ELR (cell line): ENCODE results near the gene TMEM171.

Experiments used
- DNase-seq: peaks from one replicate; pipeline ENCODE4 v3.0.0-alpha.2; 2015; ENCODE audit warnings: low read depth

The TMEM171 gene

DNA sequence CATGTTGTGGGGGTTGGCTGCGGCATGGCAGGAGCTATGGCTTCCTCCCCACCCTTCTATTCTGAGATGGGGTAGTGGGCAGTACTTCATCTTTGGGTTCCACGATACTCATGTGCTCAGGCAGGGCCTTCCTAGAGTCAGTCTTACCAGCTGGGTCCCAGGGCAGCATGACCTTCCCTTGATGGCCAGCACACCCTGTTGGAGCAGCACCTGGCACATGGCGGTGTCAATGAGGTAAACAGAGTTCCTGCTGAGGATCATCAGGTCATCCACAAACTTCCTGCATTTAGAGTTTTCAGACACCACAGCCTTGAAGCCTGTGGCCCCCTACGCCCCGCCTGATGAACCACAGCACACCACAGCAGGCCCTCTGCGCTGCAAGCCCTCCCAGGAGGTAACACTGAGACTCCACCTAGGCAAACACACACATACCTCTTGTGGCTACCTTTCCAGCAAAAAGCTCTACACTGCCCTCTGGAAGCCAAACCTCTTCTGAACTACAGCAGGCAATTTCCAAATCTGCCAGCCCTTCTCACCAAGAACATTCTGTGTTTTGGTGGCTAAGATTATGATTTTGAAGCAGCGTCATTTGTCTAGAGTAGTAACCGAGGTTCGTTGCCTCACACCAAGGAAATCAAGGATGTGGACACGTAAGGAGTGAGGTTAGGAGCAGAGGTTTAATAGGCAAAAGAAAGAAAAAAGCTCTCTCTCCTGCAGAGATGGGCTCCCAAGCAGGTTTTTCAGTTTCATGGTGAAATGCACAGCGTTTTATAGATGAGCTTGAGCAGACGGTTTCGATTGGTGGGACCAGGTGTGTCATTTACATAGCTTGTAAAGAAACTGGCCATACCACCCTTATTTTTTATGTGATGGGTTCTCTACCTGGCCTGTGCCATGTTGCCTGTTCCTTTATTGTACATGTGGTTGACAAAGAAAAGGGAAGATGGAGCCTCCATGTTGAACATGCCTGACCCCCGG, 32.3 kb downstream of the TMEM171 start:
- no peak for DNase-seq

GRCh38 chr5:73153513-73153912, 33.1 kb downstream of the TMEM171 start:
- DNase-seq: no peak

DNA sequence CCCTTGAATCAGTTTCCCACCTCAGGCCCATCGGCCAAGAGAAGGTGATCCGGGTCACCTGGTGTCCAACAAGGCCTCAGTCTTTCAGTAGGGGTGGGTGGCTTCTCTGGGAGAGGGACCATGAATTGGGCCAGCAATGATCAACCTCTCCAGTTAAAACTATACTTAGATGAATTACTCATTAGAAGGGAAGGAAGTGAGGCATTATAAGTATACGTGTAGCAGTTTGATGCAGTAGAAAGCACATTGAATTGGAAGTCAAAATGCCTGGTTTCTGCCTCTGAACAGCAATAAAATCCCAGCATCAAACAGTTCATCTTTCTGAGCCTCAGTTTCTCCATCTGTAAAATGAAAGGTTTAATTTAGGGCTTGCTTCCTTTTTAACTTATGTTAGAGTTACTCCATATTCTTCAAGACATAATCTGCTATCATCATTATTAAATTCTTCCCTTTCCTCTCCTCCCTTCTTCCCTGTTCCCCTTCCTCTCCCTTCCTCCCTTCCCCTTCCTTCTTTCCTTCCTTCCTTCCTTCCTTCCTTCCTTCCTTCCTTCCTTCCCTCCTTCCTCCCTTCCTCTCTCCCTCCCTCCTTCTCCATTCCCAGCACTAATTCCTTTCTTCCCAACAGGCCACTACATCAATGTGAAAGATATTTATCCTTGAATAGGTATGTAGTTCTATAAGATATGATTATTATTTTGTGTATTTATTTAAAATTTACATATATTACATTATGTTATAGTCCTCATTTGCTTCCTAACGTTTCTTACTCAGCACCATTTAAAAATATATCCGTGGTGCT, 34.0 kb downstream of the TMEM171 start:
- peak; percentile 47 for DNase-seq

GRCh38 chr5:73155271-73156222, 35.2 kb downstream of the TMEM171 start:
- DNase-seq: no peak

DNA sequence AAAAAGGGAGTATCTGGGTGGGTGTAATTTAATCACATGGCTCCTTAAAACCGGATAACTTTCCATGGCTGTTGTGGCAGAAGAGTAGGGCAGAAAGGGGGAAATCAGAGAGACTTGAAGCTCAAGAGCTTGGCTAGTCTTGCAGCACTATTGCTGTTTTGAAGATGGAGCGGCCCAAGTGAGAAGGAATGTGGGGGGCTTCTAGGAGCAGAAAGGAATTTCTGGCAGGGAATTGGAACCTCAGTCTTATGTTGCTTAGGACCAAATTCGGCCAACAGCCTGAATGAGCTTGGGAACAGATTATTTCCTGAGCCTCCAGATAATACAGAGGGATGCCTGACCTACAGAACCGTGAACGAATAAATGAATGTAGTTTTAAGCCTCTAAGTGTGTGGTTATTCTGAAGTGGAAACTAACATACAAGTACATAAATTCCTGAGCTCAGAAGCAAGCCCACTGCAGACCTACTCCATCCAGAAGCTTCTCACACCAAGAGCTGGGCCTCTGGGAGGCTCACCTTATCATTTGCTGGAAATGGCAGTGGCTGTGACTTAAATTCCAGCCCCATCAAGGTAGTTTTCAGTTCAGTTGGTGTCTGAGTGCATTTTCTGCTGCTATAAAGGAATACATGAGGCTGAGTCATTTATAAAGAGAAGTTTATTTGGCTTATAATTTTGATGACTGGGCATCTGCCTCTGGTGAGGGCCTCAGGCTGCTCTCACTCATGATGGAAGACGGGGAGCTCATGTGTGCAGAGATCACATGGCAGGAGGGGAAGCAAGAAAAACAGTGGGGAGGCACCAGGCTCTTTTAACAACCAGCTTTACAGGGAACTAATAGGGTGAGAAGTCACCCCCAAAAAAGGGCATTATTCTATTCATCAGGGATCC, 37.3 kb downstream of the TMEM171 start:
- no peak for DNase-seq

GRCh38 chr5:73158313-73158712, 37.9 kb downstream of the TMEM171 start:
- no peak for DNase-seq

DNA sequence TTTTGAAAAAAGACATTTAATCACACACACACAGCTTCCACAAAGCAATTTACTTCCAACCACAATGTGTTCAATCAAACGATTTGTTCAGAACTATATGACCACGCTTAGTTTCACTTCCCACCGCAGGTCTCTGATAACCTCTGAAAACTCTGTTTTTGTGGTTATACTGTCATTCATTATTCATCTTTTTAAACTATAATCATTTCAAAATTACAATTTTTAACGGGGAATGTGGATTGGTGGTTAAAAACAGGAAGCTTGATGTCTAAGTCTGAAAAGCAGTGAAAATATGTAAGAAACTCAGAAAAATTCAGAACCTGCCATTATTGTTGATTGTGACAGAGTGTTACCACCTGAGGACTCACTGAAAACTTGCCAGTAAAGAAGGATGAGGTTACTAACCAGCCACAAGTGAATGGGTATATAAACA, 39.9 kb downstream of the TMEM171 start:
- no peak for DNase-seq

DNA sequence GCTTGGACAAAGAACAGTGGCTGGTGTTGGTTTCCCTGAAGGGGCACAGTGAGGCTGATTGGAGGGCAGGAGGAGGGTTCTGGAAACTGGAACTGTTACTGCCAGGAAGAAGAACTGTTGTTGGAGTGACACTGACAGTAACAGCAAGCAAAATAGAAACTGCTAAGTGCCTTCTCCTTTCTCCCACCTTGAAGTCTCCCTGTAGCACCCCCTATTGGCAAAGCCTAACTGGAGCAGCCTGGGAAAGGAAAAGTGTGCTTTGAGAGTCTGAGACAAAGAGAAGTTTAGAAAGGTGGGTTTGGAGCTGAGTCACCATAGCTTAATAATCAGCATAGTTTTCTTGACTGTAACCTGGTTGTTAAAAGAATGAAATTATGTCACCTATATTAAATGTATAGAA, 50.1 kb downstream of the TMEM171 start:
- peak; percentile 51 for DNase-seq

DNA sequence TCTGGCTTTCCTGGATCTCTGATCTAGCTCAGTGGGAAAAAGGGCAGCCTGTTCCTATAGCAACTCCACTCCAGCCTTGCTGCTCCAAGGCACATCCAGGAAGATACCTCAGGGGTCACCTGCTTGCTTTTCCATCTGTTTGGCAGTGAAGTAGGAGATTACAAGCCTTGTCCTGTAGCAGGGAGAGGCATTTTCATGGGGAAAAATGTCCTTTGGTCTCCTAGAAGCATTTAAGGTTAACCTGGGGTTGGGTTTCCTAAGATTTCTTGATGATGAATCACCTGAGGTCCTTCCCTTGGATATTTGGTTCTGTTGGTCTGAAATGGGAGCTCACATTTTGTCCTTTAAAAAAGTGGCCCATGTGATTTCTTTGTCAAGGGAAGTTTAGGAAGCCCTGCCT, 51.1 kb downstream of the TMEM171 start:
- no peak for DNase-seq

DNA sequence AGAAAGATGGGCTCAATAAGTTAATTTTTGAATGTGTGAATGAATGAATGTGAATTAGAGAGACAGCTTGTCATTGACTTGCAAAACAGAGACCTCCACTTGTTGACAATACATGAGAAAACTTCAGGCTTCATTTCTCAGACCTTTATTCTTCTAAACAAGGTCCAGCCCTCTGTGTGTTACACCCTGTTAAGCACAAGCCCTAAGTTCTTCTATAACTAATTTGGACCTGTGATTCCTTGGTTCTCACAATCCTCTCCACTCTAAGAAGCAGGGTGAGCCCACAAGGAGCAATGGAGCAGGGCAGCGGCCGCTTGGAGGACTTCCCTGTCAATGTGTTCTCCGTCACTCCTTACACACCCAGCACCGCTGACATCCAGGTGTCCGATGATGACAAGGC, 52.6 kb downstream of the TMEM171 start, which contains the start of gene TMEM174:
TMEM174 (plus strand) TSS at position 243 of the 400 bp plus-strand sequence; CDS start at position 294, 51 bp downstream.
- DNase-seq: no peak

DNA sequence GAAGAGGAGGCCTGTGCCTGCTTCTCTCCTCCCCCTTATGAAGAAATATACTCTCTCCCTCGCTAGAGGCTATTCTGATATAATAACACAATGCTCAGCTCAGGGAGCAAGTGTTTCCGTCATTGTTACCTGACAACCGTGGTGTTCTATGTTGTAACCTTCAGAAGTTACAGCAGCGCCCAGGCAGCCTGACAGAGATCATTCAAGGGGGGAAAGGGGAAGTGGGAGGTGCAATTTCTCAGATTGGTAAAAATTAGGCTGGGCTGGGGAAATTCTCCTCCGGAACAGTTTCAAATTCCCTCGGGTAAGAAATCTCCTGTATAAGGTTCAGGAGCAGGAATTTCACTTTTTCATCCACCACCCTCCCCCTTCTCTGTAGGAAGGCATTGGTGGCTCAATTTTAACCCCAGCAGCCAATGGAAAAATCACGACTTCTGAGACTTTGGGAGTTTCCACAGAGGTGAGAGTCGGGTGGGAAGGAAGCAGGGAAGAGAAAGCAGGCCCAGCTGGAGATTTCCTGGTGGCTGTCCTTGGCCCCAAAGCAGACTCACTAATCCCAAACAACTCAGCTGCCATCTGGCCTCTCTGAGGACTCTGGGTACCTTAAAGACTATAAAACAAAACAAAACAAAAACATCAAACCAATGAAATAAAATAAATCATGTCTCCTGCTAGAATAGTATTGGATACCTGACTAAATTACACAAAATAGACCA, 53.9 kb downstream of the TMEM171 start:
- no peak for DNase-seq

DNA sequence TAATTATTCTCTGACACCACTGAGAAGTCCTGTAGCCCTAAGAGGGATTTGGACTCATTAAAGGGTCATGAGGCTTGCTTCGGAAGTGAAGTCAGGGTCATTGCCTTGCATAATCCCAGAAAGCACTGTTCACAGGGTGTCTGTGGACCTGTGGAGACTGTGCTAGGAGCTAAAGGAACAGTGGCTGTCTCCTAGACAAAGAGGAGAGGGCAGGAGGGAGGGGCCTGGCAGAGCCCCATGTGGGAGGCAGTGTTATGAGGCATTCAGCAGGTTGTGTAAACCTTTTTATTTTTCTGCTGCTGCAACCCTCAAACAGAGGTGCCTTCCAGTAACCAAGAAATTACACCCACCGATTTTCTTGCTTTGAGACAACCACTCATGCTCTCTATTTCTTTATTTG, 55.9 kb downstream of the TMEM171 start:
- DNase-seq: no peak

DNA sequence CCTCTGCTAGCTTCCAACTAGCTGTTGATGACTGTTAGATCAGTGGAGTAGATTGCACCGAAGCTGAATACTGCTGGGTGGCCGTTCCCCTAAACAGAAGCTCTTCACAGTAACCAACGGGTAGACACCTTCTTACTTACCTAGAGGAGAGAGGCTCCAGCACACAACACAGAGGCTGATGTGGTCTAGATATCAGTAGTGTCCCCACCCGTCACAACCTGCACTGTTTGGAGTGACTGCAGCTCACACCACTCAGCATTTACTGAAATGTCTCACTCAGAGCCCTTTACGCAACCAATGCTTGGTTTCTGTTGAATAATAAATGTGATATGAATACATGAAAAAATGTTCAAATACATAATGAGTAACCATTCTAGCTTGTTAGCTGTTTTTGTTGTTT, 57.9 kb downstream of the TMEM171 start:
- no peak for DNase-seq

DNA sequence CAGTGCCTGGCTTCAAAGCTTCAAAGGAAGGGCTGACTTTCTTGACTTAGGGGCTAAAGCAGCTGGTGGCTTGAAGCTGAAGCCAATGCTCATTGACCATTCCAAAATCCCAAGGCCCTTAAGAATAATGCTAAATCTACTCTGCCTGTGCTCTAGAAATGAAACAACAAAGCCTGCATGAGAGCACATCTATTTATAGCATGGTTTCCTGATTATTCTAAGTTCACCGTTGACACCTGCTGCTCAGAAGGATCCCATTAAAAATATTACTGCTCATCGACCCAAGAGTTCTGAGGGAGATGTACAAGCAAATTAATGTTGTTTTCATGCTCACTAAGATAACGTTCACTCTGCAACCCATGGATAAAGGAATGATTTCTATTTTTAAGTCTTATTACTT, 59.4 kb downstream of the TMEM171 start:
- DNase-seq: no peak

GRCh38 chr5:73180566-73180965, 60.2 kb downstream of the TMEM171 start:
- peak; percentile 60 for DNase-seq
